ENCODE measurements around the gene FDXR.

The FDXR gene

DNA sequence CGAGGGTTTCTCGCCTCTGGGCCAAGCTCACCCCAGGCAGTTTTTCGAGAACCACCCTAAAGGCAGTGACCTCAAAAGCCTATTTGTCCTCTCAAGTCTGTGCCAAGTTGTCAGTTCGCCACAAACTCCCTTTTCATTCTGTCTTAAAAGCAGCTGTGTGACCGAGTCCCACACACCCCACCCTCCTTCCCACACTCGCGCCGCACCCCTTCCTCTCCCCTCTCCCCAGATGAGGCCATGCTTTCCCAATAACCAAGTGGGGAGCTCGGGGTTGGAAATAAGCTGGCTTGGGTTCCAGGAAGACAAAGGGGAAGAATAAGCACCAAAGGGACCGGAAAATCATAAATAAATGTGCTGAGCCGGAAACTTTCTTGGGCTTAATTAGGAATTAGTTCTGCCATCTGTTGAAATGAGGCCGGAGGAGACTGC lies 49.8 kb downstream of the FDXR start:
- Histone ChIP-seq H3K9ac (ENCODE audit: low read length) (no peak overlapping the region), H3K4me3 (ENCODE audit: low read length) (no peak overlapping the region), H3K27ac (ENCODE audit: low read length) (no peak overlapping the region), H3K27me3 (replicated peaks; ENCODE audit: insufficient read depth, low read length) (no peaks in the 10 kb centered on the region), H3K9me3 (replicated peaks; ENCODE audit: insufficient read depth, low read length) (no peaks in the 10 kb centered on the region), H3K4me2 (ENCODE audit: low read depth, low read length) (no peak overlapping the region), H3K79me2 (ENCODE audit: low read length) (no peaks in the 10 kb centered on the region), H3K9me2 (replicated peaks; ENCODE audit: insufficient read depth, low read length) (no peaks in the 10 kb centered on the region), H4K20me1 (ENCODE audit: insufficient read depth, low read length) (no peaks in the 10 kb centered on the region), H2AFZ (ENCODE audit: low read length) (no peak overlapping the region), H3K36me3 (replicated peaks; ENCODE audit: insufficient read depth, low read length) (no peaks in the 10 kb centered on the region), H3F3A (ENCODE audit: insufficient read depth, low read length) (no peaks in the 10 kb centered on the region), H3K4me1 (ENCODE audit: low read length) (no peaks in the 10 kb centered on the region)
- TF ChIP-seq, protein P1, sequence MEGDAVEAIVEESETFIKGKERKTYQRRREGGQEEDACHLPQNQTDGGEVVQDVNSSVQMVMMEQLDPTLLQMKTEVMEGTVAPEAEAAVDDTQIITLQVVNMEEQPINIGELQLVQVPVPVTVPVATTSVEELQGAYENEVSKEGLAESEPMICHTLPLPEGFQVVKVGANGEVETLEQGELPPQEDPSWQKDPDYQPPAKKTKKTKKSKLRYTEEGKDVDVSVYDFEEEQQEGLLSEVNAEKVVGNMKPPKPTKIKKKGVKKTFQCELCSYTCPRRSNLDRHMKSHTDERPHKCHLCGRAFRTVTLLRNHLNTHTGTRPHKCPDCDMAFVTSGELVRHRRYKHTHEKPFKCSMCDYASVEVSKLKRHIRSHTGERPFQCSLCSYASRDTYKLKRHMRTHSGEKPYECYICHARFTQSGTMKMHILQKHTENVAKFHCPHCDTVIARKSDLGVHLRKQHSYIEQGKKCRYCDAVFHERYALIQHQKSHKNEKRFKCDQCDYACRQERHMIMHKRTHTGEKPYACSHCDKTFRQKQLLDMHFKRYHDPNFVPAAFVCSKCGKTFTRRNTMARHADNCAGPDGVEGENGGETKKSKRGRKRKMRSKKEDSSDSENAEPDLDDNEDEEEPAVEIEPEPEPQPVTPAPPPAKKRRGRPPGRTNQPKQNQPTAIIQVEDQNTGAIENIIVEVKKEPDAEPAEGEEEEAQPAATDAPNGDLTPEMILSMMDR (IDR thresholded peaks at IDR 0.05; ENCODE audit: low read length): no peak
- no peak for TF ChIP-seq EZH2phosphoT487 (IDR thresholded peaks at IDR 0.05; ENCODE audit: low read length)
- DNase-seq: no peak

DNA sequence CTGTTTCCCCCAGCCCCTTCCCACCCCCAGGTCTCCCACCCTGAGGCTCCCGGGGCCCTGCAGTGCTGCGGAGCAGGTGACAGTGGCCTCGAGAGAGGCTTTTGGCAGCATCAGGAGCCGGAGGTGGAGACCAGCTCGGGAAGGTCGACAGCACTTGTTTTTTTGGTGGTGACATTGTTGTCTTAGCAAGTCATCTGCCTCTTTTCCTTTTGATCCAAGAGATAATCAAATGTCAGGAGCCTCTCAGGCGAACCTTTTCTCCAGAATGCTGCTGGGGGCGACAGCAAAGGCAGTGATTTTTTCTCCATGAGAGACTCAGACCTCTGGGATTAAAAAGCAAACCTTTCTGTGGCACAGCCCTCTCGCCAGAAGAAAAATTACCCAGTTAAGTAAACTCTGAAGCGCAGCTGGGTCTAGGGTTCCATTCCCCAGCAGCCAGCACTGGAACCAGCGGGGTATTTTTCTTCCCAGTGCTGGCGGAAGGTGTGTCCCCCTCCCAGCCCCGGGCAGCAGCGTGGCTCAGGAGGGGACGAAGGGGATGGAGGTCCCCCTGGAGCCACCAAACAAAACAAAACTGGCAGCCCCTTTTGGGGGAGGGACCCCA lies 50.4 kb downstream of the FDXR start:
- Histone ChIP-seq H3K36me3 (replicated peaks; ENCODE audit: insufficient read depth, low read length) (no peaks in the 10 kb centered on the region), H3K79me2 (ENCODE audit: low read length) (no peaks in the 10 kb centered on the region), H2AFZ (ENCODE audit: low read length) (no peak overlapping the region), H3K9ac (ENCODE audit: low read length) (no peak overlapping the region), H3K4me2 (ENCODE audit: low read depth, low read length) (no peak overlapping the region), H3K9me3 (replicated peaks; ENCODE audit: insufficient read depth, low read length) (no peaks in the 10 kb centered on the region), H3F3A (ENCODE audit: insufficient read depth, low read length) (no peaks in the 10 kb centered on the region), H3K27ac (ENCODE audit: low read length) (no peak overlapping the region), H3K27me3 (replicated peaks; ENCODE audit: insufficient read depth, low read length) (no peaks in the 10 kb centered on the region), H3K4me1 (ENCODE audit: low read length) (no peaks in the 10 kb centered on the region), H4K20me1 (ENCODE audit: insufficient read depth, low read length) (no peaks in the 10 kb centered on the region), H3K9me2 (replicated peaks; ENCODE audit: insufficient read depth, low read length) (no peaks in the 10 kb centered on the region), H3K4me3 (ENCODE audit: low read length) (no peak overlapping the region)
- DNase-seq: no peak
- TF ChIP-seq, protein P1 (IDR thresholded peaks at IDR 0.05; ENCODE audit: low read length): no peak
- TF ChIP-seq EZH2 (optimal IDR thresholded peaks at IDR 0.05; ENCODE audit: low read depth, low read length): no peak

DNA sequence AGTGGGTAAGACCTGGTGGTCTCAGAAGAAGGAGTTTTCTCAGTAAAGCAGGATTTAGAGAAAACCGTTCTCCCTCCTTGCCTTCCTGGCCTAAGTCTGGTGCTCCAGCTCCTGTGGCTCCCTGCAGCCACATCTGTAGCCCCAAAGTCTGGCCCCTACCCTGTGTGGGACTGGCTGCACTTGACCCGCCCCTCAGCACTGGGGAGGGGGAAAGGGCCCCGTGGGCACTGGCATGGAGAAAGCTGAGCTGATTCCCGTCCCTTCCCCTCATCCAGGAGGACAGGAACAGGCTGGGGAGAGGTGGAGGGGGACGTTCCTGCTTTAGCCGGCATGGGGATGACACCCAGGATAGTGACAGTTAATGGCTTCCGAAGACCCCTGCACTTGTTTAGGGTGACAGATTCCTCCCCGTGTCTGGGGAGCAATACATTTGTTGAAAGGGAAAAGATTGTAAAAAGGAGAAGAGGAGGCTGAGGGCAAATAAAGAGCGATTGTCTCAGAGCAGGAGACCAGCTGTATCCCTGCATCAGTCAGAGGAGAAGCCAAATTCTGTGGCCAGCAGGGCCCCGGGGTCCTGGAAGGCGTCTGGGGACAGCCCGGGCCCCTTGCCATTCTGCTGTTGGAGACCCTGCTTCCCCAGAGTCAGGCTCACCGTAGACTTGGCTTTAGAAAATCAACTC lies 51.0 kb downstream of the FDXR start:
- Histone ChIP-seq H3K9me3 (replicated peaks; ENCODE audit: insufficient read depth, low read length) (no peaks in the 10 kb centered on the region), H3K9me2 (replicated peaks; ENCODE audit: insufficient read depth, low read length) (no peaks in the 10 kb centered on the region), H3F3A (ENCODE audit: insufficient read depth, low read length) (no peaks in the 10 kb centered on the region), H3K79me2 (ENCODE audit: low read length) (no peaks in the 10 kb centered on the region), H3K4me1 (ENCODE audit: low read length) (no peaks in the 10 kb centered on the region), H2AFZ (ENCODE audit: low read length) (no peak overlapping the region), H3K9ac (ENCODE audit: low read length) (no peak overlapping the region), H3K27ac (ENCODE audit: low read length) (no peak overlapping the region), H4K20me1 (ENCODE audit: insufficient read depth, low read length) (no peaks in the 10 kb centered on the region), H3K4me2 (ENCODE audit: low read depth, low read length) (no peak overlapping the region), H3K4me3 (ENCODE audit: low read length) (no peak overlapping the region), H3K36me3 (replicated peaks; ENCODE audit: insufficient read depth, low read length) (no peaks in the 10 kb centered on the region), H3K27me3 (replicated peaks; ENCODE audit: insufficient read depth, low read length) (no peaks in the 10 kb centered on the region)
- no peak for DNase-seq
- no peak for TF ChIP-seq EZH2phosphoT487 (IDR thresholded peaks at IDR 0.05; ENCODE audit: low read length)
- TF ChIP-seq, protein P1 (IDR thresholded peaks at IDR 0.05; ENCODE audit: low read length): no peak
- no peak for TF ChIP-seq EZH2 (optimal IDR thresholded peaks at IDR 0.05; ENCODE audit: low read depth, low read length)

All from MM.1S (cell line).